ENCODE data around the gene BCAR3. TPM values are rescaled to one million over a fixed set of nuclear protein-coding genes. Genes with fewer than 3 reads are reported as not detected.
"Not testable (repeated sequence)": the region's sequence is repeated elsewhere in the genome, so short reads cannot be mapped to it uniquely, and the experiment has no call there.

The BCAR3 gene
- total RNA-seq, 1 donor from 2014 or later = 16.6 TPM

GRCh38 chr1:93699503-93700168 lies 18.0 kb upstream of the BCAR3 start:
- DNase-seq (ENCODE audit: extremely low spot score, unreplicated experiment) = no peak
- TF ChIP-seq, protein P1, sequence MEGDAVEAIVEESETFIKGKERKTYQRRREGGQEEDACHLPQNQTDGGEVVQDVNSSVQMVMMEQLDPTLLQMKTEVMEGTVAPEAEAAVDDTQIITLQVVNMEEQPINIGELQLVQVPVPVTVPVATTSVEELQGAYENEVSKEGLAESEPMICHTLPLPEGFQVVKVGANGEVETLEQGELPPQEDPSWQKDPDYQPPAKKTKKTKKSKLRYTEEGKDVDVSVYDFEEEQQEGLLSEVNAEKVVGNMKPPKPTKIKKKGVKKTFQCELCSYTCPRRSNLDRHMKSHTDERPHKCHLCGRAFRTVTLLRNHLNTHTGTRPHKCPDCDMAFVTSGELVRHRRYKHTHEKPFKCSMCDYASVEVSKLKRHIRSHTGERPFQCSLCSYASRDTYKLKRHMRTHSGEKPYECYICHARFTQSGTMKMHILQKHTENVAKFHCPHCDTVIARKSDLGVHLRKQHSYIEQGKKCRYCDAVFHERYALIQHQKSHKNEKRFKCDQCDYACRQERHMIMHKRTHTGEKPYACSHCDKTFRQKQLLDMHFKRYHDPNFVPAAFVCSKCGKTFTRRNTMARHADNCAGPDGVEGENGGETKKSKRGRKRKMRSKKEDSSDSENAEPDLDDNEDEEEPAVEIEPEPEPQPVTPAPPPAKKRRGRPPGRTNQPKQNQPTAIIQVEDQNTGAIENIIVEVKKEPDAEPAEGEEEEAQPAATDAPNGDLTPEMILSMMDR (conservative IDR thresholded peaks at IDR 0.05) = no peak
- H3K27me3 Mint-ChIP-seq = peaks cover 4% of the 10 kb centered on the region
- H3K36me3 Mint-ChIP-seq = no peaks in the 10 kb centered on the region
- peaks cover 6% of the 10 kb centered on the region for H3K4me1 Mint-ChIP-seq (ENCODE audit: unreplicated experiment)
- no peak overlapping the region for H3K27ac Mint-ChIP-seq
- H3K4me3 Mint-ChIP-seq = no peak overlapping the region
- H3K9me3 Mint-ChIP-seq = no peaks in the 10 kb centered on the region

- H3K4me3 Mint-ChIP-seq = no peak overlapping the region
- peaks cover 6% of the 10 kb centered on the region for H3K4me1 Mint-ChIP-seq (ENCODE audit: unreplicated experiment)
- no peak overlapping the region for H3K27ac Mint-ChIP-seq
- H3K9me3 Mint-ChIP-seq = no peaks in the 10 kb centered on the region
- TF ChIP-seq, protein P1 (conservative IDR thresholded peaks at IDR 0.05) = no peak
- no peak for DNase-seq (ENCODE audit: extremely low spot score, unreplicated experiment)
- peaks cover 4% of the 10 kb centered on the region for H3K27me3 Mint-ChIP-seq
- no peaks in the 10 kb centered on the region for H3K36me3 Mint-ChIP-seq
These were observed 17.4 kb upstream of the BCAR3 start for GRCh38 chr1:93699049-93699384.

GRCh38 chr1:93698329-93699048 lies 16.9 kb upstream of the BCAR3 start:
- peaks cover 6% of the 10 kb centered on the region for H3K4me1 Mint-ChIP-seq (ENCODE audit: unreplicated experiment)
- H3K27me3 Mint-ChIP-seq = peaks cover 4% of the 10 kb centered on the region
- no peaks in the 10 kb centered on the region for H3K36me3 Mint-ChIP-seq
- H3K27ac Mint-ChIP-seq = no peak overlapping the region
- H3K9me3 Mint-ChIP-seq = no peaks in the 10 kb centered on the region
- DNase-seq (ENCODE audit: extremely low spot score, unreplicated experiment) = no peak
- TF ChIP-seq, protein P1 (conservative IDR thresholded peaks at IDR 0.05) = no peak
- H3K4me3 Mint-ChIP-seq = no peak overlapping the region

- peaks cover 12% of the 10 kb centered on the region for H3K4me1 Mint-ChIP-seq (ENCODE audit: unreplicated experiment)
- H3K9me3 Mint-ChIP-seq; H3K36me3 Mint-ChIP-seq; DNase-seq (ENCODE audit: extremely low spot score, unreplicated experiment); H3K27ac Mint-ChIP-seq; H3K4me3 Mint-ChIP-seq; H3K27me3 Mint-ChIP-seq: not testable (repeated sequence)
These were observed 15.9 kb upstream of the BCAR3 start for GRCh38 chr1:93697566-93697965.

DNA sequence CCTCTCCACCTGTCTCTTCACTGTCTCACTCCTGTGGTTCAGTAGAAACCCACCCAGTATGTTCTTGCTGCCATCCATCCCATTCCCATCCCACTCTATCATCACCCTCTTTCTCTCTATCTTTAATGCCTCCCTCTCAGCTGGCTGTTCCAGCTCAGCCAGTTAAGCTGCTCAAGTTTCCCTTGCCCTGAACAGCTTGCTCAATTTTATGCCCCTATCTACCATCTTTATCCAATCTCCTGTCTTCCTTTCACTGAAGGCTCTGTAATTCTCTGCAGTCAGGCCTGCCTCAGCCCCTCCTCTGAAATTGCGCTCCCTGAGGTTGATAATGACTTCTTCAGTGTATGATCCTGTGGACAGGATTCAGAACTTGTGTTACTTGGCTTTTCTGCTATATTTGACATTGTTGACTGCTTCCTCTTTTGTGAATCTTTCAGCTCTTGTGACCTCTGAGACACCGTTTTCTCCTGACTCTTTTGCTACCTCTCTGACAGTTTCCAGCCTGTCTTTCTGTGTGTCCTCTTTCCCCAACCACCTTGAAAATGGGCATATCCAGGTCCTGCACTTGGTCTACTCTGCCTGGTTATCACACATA lies 13.9 kb upstream of the BCAR3 start:
- Mint-ChIP-seq H3K36me3 (no peaks in the 10 kb centered on the region), H3K27ac (no peak overlapping the region), H3K27me3 (peaks cover 4% of the 10 kb centered on the region), H3K4me3 (no peak overlapping the region), H3K4me1 (ENCODE audit: unreplicated experiment) (peaks cover 27% of the 10 kb centered on the region), H3K9me3 (no peaks in the 10 kb centered on the region)
- DNase-seq (ENCODE audit: extremely low spot score, unreplicated experiment) = no peak
- TF ChIP-seq, protein P1 (conservative IDR thresholded peaks at IDR 0.05) = no peak

DNA sequence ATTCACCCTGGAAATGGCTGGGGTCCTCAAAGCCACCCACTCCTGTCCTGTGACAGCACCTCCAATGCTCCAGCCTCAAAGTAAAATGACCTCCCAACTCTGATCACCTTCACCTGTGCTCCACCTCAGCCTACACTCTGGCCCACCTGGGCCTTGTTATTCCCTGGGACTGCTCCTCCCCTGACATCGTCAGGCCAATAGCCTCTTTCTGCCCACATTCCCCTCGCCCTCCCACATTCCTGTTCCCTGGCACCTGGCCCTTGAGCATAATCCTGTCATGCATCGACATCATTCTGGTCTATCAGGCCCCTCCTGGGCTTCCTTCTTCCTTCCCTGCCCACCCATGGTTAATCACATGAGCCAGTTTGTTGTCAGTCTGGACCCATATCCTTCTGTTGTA lies 13.2 kb upstream of the BCAR3 start:
- no peak for DNase-seq (ENCODE audit: extremely low spot score, unreplicated experiment)
- H3K4me1 Mint-ChIP-seq (ENCODE audit: unreplicated experiment) = peaks cover 31% of the 10 kb centered on the region
- no peak overlapping the region for H3K27ac Mint-ChIP-seq
- H3K27me3 Mint-ChIP-seq = peaks cover 4% of the 10 kb centered on the region
- H3K9me3 Mint-ChIP-seq = no peaks in the 10 kb centered on the region
- H3K4me3 Mint-ChIP-seq = no peak overlapping the region
- no peaks in the 10 kb centered on the region for H3K36me3 Mint-ChIP-seq
- TF ChIP-seq, protein P1 (conservative IDR thresholded peaks at IDR 0.05) = no peak

Measured in type B pancreatic cell (in vitro differentiated cells).